Heart left ventricle (tissue), 13 donors: ENCODE data around the gene SYT3.

Experiments
- POLR2A ChIP-seq, 2 donors: fragments of 450-650 bp; IDR thresholded peaks; one replicate each; pipeline ENCODE4 v1.6.1; 2017; ENCODE audit warnings: antibody characterized with exemption in 2 of 2, mild to moderate bottlenecking in 2 of 2, moderate library complexity in 2 of 2
- TF ChIP-seq, protein P1 (sequence below), 12 donors: fragments of 200-600 bp; sonication (generic) in 4 of 12; IDR thresholded peaks; one replicate each; pipeline versions ENCODE4 v1.5.0 to v1.8.0; 2018 to 2022; ENCODE audit warnings: antibody characterized with exemption in 12 of 12, mild to moderate bottlenecking in 5 of 12
- donor health status: ischemic (EF 13 %, LVEDD 7.1; RV severe dilation, severe dysfunction).
- donor health status: DM: no; HTN: yes; CAD: no.
- donor health status: DM: no; HTN: no; CAD: no.
- donor health status: ischemic (EF 25% LVEDD 6.9; RV normal size, moderate dysfunction).
- donor health status: ischemic (EF 25% LVEDD 5.7; RV mildly dilated, moderate dysfunction).
- donor health status: ischemic (EF 35%, LVEDD 5.7; RV mildly dilated, moderate dysfunction).
- donor health status: nonischemic (EF 11% LVEDD 7.7; RV severe dilation, severe dysfunction).
- donor health status: DM: yes; HTN: yes; CAD: no.
- donor health status: PGD.
- donor health status: ischemic (EF 29% LVEDD 5.4; RV normal size, mild dysfunction).
- donor health status: nonischemic (EF 23%, LVEDD 6.1; RV moderate dilation, normal function).

DNA sequence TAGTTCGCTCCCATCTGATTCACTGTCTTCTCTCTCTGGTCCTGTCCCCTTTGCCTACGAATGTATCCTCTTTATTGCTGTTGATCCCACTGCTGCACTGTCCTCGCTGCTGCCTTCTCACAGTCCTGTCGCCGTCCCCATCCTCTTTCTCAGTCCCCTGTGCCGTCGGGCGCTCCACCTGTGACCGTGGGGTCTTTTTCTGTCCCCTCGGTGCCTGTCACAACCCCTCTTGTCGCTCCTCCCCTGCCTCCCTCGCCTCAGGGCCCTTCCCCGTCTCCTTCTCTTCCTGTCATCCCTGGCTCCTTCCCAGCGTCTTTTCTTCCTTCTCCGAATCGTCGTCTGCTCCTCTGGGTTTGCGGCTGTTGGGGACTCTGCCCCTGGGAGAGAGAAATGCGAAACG, 32.3 kb downstream of the SYT3 start:
- TF ChIP-seq POLR2A (IDR thresholded peaks at IDR 0.05): no peak
- TF ChIP-seq, protein P1, sequence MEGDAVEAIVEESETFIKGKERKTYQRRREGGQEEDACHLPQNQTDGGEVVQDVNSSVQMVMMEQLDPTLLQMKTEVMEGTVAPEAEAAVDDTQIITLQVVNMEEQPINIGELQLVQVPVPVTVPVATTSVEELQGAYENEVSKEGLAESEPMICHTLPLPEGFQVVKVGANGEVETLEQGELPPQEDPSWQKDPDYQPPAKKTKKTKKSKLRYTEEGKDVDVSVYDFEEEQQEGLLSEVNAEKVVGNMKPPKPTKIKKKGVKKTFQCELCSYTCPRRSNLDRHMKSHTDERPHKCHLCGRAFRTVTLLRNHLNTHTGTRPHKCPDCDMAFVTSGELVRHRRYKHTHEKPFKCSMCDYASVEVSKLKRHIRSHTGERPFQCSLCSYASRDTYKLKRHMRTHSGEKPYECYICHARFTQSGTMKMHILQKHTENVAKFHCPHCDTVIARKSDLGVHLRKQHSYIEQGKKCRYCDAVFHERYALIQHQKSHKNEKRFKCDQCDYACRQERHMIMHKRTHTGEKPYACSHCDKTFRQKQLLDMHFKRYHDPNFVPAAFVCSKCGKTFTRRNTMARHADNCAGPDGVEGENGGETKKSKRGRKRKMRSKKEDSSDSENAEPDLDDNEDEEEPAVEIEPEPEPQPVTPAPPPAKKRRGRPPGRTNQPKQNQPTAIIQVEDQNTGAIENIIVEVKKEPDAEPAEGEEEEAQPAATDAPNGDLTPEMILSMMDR (IDR thresholded peaks at IDR 0.05): no peak
